Memory B cell (primary cell): Measurements from ENCODE around the gene SLC22A1.
"Not testable (repeated sequence)": the region's sequence is repeated elsewhere in the genome, so short reads cannot be mapped to it uniquely, and the experiment has no call there.

ENCODE experiments used
- ATAC-seq: fragments of 150-1000 bp; cut with Tn5 transposase; 2 replicates; pipeline ENCODE4 v1.10.0; 2021; ENCODE audit warnings: low read depth, mild to moderate bottlenecking, moderate library complexity
- DNase-seq, 2 donors: peaks; one replicate each; pipeline ENCODE4 v3.0.0; 2022; ENCODE audit warnings: low spot score in 2 of 2
- H3K27ac Mint-ChIP-seq: one replicate; pipeline ENCODE4 v1.8.0; 2022; ENCODE audit warnings: mild to moderate bottlenecking, moderate library complexity, mixed read lengths
- H3K27me3 Mint-ChIP-seq: one replicate; pipeline ENCODE4 v1.8.0; 2022; ENCODE audit warnings: mixed read lengths
- H3K36me3 Mint-ChIP-seq: one replicate; pipeline ENCODE4 v1.8.0; 2022; ENCODE audit warnings: mild to moderate bottlenecking, mixed read lengths
- H3K4me1 Mint-ChIP-seq: one replicate; pipeline ENCODE4 v1.8.0; 2022; ENCODE audit warnings: mixed read lengths
- H3K4me3 Mint-ChIP-seq: one replicate; pipeline ENCODE4 v1.8.0; 2022; ENCODE audit warnings: mild to moderate bottlenecking, moderate library complexity, mixed read lengths
- H3K9me3 Mint-ChIP-seq: one replicate; pipeline ENCODE4 v1.8.0; 2022; ENCODE audit warnings: mixed read lengths

The SLC22A1 gene

DNA sequence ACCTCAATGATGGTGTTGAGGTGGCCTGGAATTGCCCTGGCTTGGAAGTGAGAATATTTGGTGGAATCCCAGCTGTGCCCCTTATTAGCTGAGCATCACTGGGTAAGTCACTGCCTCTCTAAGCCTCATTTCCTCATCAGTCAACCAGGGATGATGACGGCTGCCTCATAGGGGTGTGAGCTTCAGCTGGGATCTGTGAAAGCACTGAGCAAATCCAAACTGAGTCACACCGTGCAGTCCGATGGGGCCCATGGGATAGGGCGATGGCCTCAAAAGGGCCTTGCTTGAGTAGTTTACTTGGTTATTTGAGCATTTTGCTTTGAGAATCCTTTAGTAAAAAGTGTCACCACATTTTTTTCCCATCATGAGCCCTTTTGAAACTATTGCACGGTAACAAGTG lies 1.1 kb downstream of the SLC22A1 start:
- H3K9me3 Mint-ChIP-seq = no peaks in the 10 kb centered on the region
- H3K27ac Mint-ChIP-seq = no peak overlapping the region
- DNase-seq = no peak
- no peaks in the 10 kb centered on the region for H3K27me3 Mint-ChIP-seq
- H3K4me1 Mint-ChIP-seq = no peaks in the 10 kb centered on the region
- no peak for ATAC-seq
- H3K36me3 Mint-ChIP-seq = peaks cover 9% of the 10 kb centered on the region
- H3K4me3 Mint-ChIP-seq = no peak overlapping the region

DNA sequence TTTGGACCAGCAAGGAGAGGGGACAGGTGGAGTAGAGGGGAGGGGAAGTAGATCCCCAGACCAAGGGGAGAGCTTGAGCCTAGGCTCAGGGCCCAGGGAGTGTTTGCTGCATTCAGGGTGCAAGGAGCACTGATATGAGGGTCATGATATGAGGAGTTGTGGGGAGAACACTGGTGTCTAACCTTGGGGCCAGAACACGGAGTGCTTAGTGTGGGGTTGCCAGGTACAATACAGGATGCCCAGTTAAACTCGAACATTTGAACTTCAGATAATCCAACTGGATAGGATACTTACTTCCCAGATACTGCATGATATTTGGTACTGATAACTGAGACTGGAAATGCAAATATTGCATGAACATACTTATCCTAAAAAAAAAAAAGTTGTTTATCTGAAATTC lies 2.4 kb downstream of the SLC22A1 start:
- no peaks in the 10 kb centered on the region for H3K9me3 Mint-ChIP-seq
- no peak overlapping the region for H3K27ac Mint-ChIP-seq

DNA sequence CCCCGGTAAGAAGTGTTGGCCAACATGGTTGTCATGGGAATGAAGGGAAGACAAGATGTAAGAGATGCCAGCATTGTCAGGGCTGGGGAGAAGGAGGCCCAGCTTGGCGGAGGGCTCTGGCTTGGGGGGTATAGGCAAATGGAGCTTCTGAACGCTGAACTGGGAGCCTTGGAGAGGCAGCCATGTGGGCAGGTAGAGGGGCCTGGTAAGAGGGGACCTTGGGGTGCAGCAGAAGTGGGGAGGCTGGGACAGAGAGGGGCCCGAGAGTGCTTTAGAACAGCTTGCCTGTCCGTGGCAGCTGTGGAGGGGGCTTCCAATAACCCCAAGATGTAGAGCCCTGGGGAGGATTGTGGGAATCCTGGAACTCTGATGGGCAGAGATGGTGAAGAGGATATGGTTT lies 3.0 kb downstream of the SLC22A1 start:
- peaks cover 1% of the 10 kb centered on the region for H3K36me3 Mint-ChIP-seq
- no peak for ATAC-seq
- no peaks in the 10 kb centered on the region for H3K27me3 Mint-ChIP-seq

More for the DNA sequence above, 2.4 kb downstream of the SLC22A1 start:
- no peaks in the 10 kb centered on the region for H3K27me3 Mint-ChIP-seq
- no peak overlapping the region for H3K4me3 Mint-ChIP-seq
- ATAC-seq = no peak
- H3K36me3 Mint-ChIP-seq = peaks cover 7% of the 10 kb centered on the region
- H3K4me1 Mint-ChIP-seq = no peaks in the 10 kb centered on the region
- DNase-seq = no peak

DNA sequence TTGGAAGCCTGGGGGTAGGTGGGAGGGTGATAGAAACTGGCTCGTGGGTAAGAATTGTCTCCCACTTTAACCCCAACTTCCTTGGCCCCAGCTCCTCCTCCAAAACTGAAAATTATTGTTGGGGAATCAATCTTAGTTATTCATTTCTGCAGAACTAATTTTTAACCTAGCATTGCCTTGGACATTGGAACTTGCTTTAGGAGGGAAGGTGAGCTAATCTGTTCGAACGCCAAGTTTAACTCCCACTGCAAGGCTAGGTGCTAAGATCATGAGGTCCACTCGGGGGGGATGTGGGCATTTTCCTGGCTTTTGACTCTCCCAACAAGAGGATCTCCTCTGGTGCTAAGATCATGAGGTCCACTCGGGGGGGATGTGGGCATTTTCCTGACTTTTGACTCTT lies 3.5 kb downstream of the SLC22A1 start:
- H3K36me3 Mint-ChIP-seq, ATAC-seq, H3K9me3 Mint-ChIP-seq, H3K27me3 Mint-ChIP-seq, DNase-seq, H3K27ac Mint-ChIP-seq, H3K4me3 Mint-ChIP-seq, H3K4me1 Mint-ChIP-seq: not testable (repeated sequence)

More for the DNA sequence above, 3.0 kb downstream of the SLC22A1 start:
- DNase-seq = no peak
- Mint-ChIP-seq H3K9me3 (no peaks in the 10 kb centered on the region), H3K4me3 (no peak overlapping the region), H3K27ac (no peak overlapping the region), H3K4me1 (no peaks in the 10 kb centered on the region)

DNA sequence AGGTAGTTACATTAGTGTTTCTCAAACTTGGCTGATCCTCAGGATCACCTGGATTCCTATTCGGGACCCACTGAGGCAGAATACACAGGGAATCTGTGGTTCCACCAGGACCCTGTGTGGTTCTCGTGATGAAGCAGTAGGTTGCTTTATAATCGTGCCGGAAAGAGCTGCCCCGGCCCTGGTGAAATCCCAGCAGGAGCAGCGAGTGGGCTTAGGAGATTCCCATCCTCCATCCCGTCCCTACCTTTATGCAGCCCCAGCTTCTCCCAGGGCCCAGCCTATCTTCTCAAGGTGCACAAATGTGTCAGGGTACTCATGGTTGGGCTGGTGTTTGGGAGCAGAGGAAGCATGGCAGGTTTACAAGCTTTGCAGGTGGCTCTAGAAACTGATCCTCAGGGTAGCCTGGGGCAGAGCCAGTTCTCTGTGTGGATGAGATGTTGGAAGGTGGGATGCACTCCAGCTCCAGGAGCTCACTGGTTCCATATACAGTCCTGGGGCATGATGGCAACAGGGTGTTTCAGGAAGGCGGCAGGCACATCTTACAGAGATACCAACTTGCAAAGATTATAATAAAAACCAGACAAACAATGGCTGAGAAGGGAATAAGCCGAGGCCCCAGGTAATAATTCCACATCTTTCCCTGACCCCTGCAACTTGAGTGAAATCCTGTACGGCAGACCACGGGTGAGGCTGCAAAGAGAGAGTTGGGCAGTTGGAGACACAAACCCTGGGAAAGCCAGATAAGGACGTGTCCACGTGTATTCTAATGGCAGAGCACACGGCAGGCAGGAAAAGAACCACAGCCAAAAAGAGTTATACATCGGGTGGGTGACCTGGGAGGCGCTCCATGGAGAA lies 5.9 kb downstream of the SLC22A1 start:
- Mint-ChIP-seq H3K27ac (no peak overlapping the region), H3K9me3 (no peaks in the 10 kb centered on the region)
- no peak for ATAC-seq

DNA sequence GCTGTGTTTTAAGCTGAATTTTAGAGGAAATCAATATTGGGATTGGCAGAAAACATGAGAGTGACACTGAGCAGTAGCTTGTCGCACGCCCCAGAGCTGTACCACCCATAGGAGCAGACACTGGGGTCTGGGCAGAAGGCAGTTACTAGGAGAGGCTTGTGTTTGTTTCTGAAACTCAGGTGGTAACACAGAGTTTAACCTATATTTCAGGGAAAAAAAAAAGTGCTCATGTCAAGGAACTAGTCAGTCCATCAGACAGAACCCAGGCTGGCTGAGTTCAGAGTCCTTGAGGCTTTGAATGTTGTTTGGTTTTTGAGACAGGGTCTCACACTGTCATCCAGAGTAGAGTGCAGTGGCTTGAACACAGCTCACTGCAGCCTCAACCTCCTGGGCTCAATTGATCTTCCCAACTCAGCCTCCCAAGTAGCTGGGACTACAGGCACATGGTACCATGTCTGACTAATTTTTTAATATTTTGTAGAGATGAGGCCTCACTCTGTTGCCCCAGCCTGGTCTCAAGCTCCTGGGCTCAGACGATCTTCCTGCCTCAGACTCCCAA lies 6.6 kb downstream of the SLC22A1 start:
- H3K4me3 Mint-ChIP-seq = no peak overlapping the region
- H3K27ac Mint-ChIP-seq = no peak overlapping the region
- no peaks in the 10 kb centered on the region for H3K27me3 Mint-ChIP-seq
- DNase-seq (no peak), ATAC-seq (no peak)
- no peaks in the 10 kb centered on the region for H3K36me3 Mint-ChIP-seq
- H3K9me3 Mint-ChIP-seq = no peaks in the 10 kb centered on the region
- no peaks in the 10 kb centered on the region for H3K4me1 Mint-ChIP-seq

More for the DNA sequence above, 5.9 kb downstream of the SLC22A1 start:
- Mint-ChIP-seq H3K4me1 (no peaks in the 10 kb centered on the region), H3K4me3 (no peak overlapping the region), H3K36me3 (no peaks in the 10 kb centered on the region), H3K27me3 (no peaks in the 10 kb centered on the region)
- DNase-seq = no peak

DNA sequence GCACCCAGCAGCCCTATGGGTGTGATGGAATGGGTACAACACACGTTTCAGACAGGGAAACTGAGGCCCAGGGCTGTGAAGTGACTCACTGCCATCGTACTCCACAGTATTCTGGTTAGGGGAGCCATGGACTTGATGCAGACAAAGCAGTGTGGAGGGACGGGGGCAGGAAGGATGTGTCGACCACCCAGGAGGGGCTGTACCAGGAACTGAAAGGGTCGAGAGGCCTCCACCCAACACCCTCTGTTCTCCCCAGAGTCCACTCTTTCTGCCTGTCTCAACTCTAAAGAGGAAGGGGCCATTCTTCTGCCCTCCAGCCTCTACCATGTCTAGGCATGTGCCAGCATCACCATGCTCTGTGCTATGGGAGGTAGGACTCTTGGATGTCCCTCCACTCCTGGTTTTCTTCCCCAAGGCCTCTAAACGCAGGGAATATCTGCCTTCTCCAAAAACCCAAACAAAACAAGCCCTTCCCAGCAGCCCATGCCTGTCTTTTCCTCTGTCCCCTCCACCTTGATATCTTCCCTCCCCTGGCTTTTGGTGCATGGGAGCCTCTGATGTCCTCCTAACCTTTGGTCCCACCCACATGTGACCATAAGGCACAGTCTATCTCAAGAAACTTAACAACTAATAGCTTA lies 7.4 kb downstream of the SLC22A1 start:
- Mint-ChIP-seq H3K36me3 (no peaks in the 10 kb centered on the region), H3K4me3 (no peak overlapping the region), H3K27ac (no peak overlapping the region), H3K4me1 (no peaks in the 10 kb centered on the region), H3K27me3 (no peaks in the 10 kb centered on the region), H3K9me3 (no peaks in the 10 kb centered on the region)
- DNase-seq = no peak
- no peak for ATAC-seq

DNA sequence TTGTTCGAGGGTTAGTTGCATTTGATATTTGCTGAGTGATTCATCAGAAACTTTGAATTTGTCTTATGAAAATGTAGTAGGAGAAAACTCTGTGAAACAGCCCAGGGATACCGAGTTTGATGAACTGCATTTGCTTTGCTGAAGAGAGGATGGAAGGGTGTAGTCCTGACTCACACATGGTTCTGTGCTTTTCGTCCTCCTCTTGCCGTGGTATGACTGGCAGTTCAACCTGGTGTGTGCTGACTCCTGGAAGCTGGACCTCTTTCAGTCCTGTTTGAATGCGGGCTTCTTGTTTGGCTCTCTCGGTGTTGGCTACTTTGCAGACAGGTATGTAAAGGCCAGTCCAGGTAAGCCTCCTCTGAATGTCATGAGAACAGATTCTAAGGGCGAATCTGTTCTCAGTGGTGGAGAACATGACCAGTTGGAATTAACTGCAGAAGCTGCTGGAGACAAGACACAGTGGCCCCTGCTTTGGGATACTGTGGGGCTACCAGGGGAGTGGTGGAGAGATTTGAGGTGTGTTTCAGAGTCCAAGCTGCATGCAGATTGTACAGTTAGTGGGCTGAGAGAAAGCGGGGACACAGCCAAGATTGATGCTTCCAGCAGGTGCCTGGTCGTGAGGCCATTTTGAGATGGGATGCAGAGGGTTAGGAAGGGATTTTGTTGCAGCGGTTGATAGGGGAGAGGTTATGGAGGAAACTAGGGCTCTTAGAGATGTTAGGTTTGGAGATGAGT lies 8.4 kb downstream of the SLC22A1 start:
- Mint-ChIP-seq H3K4me1 (no peaks in the 10 kb centered on the region), H3K27ac (no peak overlapping the region), H3K4me3 (no peak overlapping the region), H3K9me3 (no peaks in the 10 kb centered on the region), H3K27me3 (no peaks in the 10 kb centered on the region), H3K36me3 (no peaks in the 10 kb centered on the region)
- no peak for ATAC-seq
- DNase-seq = no peak

DNA sequence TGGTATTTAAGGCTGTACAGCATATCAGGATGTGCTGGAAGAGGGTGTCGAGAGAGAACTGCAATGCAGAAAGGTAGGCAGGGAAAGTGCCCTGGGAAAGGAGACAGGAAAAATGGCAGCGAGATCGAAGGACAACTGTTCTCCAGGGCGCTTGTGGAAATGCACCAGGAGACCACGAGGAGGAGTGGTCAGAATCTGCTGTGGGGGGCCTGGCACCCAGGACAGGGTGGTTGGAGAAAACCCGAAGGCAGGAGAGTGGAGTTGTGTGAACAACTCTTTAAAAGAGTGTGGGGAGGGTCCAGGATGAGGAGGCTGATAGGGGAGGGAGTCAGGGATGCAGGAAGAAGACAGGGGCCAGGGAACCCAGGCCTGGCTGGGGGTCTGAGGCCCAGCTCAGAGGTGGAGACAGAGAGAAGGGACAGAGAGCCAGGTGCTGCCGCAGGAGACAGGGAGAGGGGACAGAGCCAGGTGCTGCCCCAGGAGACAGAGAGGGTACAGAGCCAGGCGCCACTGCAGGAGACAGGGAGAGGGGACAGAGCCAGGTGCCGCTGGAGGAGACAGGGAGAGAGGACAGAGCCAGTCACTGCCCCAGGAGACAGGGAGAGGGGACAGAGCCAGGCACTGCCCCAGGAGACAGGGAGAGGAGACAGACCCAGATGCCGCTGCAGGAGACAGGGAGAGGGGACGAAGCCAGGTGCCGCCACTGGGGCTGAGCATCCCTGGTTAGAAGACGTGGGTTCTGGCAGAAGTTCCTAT lies 9.3 kb downstream of the SLC22A1 start:
- H3K27ac Mint-ChIP-seq = no peak overlapping the region
- DNase-seq (no peak), ATAC-seq (no peak)
- no peaks in the 10 kb centered on the region for H3K9me3 Mint-ChIP-seq
- no peak overlapping the region for H3K4me3 Mint-ChIP-seq
- no peaks in the 10 kb centered on the region for H3K27me3 Mint-ChIP-seq
- H3K36me3 Mint-ChIP-seq = no peaks in the 10 kb centered on the region
- H3K4me1 Mint-ChIP-seq = no peaks in the 10 kb centered on the region

DNA sequence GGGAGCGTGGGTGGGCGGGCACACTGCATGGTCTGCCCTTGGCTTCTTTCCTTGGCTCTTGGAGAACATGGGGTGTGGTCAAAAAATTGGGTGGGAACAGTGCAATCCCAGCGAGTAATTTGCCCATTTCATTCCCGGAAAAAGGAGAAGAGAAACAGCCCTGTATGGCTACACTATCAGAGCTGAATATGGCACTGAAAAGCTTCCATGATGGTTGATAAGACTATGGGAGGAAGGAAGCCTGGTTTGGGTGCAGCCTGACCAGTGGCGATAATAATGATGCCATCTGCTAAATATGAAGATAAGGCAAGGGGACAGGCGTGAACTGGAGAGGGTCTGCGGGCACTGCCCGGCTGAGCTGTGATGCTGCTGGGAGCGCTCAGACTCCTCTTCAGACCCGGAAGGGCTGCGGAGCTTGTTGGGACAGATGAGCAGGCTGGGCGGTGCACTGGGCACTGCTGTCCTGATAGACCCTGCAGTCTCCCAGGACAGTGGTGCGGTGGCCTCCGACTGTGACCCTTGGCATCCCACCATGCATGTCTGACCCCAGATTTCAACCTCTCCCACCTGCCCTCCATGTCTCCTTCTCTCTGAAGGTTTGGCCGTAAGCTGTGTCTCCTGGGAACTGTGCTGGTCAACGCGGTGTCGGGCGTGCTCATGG lies 10.2 kb downstream of the SLC22A1 start:
- no peak overlapping the region for H3K27ac Mint-ChIP-seq
- H3K4me1 Mint-ChIP-seq = no peaks in the 10 kb centered on the region
- DNase-seq (no peak), ATAC-seq (no peak)
- no peaks in the 10 kb centered on the region for H3K27me3 Mint-ChIP-seq
- H3K36me3 Mint-ChIP-seq = no peaks in the 10 kb centered on the region
- H3K4me3 Mint-ChIP-seq = no peak overlapping the region
- no peaks in the 10 kb centered on the region for H3K9me3 Mint-ChIP-seq

DNA sequence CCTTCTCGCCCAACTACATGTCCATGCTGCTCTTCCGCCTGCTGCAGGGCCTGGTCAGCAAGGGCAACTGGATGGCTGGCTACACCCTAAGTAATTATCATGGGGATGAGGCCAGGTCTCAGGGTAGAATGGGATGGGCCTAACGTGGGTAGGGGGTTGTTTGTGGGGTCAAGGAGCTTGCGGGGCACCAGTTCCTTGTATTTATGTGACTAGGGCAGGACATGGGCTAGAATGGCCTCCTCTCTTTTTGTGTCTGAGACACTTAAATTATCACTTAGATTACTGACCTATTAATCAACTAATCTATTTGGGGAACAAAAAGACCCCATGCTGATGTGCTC lies 10.7 kb downstream of the SLC22A1 start:
- DNase-seq (no peak), ATAC-seq (no peak)
- no peak overlapping the region for H3K27ac Mint-ChIP-seq
- no peaks in the 10 kb centered on the region for H3K36me3 Mint-ChIP-seq
- no peaks in the 10 kb centered on the region for H3K27me3 Mint-ChIP-seq
- H3K9me3 Mint-ChIP-seq = no peaks in the 10 kb centered on the region
- H3K4me1 Mint-ChIP-seq = no peaks in the 10 kb centered on the region
- H3K4me3 Mint-ChIP-seq = no peak overlapping the region

DNA sequence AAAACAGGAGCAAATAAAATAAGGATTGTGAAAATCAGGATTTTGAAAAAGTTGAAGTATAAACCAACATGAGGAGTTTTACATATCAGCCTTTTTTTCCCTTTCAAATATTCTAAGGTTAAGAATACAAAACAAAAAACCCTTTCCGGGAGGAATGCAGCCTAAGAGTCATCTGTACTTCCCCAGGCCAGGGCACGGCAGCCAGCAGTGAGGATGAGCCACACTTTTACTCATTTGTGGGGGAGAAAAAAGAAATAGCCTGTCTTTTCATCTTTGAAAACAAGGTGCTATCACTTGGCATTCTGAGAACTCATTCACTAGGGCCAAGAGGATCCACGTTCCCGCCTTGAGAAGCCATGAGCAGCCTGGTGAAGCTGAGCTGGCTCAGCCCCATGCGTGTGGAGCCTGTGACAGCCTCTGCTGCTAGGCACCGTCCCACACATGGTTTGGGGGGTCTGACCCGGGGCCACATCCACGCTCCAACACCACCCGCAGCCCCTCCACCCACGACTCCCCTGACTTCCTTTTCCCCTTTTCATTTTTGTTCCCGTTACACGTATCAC lies 11.2 kb downstream of the SLC22A1 start:
- DNase-seq (no peak), ATAC-seq (no peak)
- Mint-ChIP-seq H3K36me3 (no peaks in the 10 kb centered on the region), H3K27me3 (no peaks in the 10 kb centered on the region), H3K27ac (no peak overlapping the region), H3K9me3 (no peaks in the 10 kb centered on the region), H3K4me1 (no peaks in the 10 kb centered on the region), H3K4me3 (no peak overlapping the region)
